Cerebellar nuclear complex (tissue), 1 donor: ENCODE measurements around the gene MBD3L2B.
"Not testable (repeated sequence)": the region's sequence is repeated elsewhere in the genome, so short reads cannot be mapped to it uniquely, and the experiment has no call there.

Source experiments
- DNase-seq, 2 experiments: peaks; one replicate each; lab custom pipeline; 2025; lab: John Stamatoyannopoulos, UW

Gene MBD3L2B

DNA sequence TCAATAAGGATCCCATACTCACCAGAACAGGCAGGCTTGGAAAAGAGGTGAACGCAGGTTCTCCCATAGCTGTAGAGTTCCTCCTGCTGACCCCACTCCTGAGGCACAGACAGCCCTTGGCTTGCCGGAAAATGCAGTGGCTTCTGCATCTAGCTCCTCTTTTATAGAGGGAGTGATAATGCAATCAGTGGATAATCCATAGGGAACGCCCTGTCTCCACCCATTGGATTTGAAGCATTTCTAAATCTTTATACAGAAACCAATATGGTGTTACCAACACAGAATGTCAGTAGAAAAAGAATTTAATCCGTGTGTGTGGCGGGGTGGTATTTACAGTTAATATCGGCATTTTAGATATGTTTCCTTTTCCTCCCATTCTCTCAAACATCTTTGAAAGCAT lies at the start of gene MBD3L2B:
TSS of gene MBD3L2B (minus strand) at position 101 of the 400 bp plus-strand sequence. CDS start at position 67, 34 bp downstream.
- not testable (repeated sequence) for DNase-seq

DNA sequence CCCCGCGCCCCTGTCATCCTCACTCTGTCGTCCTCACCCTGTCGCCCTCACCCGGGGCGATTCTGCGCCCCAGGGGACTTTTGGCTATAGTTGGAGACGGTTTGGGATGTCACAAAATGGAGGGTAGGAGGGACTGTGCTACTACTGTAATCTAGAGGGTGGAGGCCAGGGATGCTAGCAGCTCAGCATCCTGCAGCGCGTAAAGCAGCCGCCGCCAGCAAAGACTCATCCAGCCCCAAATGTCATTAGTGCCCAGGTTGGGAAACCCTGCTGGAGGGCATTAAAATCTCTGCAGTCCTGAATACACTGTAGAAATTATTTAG lies 48.6 kb upstream of the MBD3L2B start:
- no peak for DNase-seq

DNA sequence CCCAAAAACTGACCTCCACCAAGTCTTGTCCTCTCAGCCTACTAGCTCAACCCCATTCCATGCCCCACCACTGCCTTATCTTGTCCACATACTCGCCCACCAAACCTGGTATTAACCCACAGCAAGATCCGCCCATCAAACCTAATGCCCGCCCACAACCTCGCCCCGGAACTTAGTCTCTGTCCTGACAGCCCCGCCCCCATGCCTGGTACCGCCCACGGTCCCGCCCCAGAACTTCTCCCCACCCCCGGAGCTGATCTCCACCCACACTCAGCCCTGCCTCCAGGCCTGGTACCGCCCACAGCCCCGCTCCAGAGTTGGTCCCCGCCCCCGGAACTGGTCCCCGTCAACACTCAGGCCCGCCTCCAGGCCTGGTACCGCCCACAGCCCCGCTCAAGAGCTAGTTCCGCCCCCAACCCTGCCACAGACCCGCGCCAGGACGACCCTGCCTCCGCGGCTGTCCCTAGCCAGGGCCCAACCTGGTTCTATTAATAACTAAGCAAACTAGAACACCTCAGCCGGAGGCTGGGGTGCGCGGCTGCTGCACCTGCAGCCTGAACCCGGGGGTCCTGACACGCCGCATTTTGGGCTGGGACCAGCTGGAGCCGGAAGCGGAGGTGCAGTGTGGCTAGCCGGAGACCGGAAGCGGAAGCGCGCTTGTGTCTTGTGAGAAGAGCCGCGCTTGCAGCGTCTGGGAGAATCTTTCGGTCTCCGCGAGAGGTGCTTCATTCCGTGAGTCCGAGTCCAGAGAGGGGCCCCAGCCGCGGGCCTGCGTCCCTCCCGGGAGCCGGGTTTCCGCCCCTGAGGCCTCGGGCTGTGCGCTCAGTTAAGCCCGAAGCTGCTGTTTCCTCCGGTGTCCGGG lies 48.0 kb upstream of the MBD3L2B start, which contains the start of gene ZNF557:
TSS of gene ZNF557 (plus strand) at position 662 of the 862 bp plus-strand sequence. CDS start 5,372 bp downstream, outside the sequence.
- peak; percentile 83 for DNase-seq

DNA sequence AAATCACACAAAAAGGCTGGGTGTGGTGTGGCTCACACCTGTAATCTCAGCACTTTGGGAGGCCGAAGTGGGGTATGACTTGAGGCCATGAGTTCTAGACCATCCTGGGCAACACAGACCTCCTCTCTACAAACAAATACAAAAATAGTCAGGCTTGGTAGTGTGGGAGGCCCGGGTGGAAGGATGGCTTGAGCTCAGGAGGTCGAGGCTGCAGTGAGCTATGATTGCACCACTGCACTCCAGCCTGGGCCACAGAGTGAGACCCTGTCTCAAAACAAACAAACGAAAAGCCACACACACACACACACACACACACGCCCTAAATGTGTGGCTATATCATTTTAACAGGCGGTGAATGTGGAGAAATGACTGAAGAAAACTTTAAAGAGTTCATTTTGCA lies 47.4 kb upstream of the MBD3L2B start:
- DNase-seq, result no peak

DNA sequence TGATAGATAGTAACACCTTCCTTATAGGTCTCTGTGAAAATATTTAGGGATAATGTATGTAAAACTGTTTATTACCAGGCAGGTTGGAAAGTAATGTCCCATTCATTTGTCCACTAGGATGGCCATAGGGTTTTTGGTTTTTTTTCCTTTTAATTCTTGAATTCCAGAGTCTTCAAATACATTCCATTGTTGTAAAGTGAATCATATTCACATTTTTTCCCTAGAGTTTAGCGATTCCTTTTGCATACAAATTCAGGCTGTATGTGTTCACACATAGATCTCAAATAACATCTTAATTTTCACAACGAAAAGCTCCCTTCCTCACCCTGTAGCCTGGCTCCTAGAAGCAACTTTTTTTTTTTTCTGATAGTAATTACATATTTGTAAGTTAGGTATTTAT lies 46.5 kb upstream of the MBD3L2B start:
- no peak for DNase-seq

DNA sequence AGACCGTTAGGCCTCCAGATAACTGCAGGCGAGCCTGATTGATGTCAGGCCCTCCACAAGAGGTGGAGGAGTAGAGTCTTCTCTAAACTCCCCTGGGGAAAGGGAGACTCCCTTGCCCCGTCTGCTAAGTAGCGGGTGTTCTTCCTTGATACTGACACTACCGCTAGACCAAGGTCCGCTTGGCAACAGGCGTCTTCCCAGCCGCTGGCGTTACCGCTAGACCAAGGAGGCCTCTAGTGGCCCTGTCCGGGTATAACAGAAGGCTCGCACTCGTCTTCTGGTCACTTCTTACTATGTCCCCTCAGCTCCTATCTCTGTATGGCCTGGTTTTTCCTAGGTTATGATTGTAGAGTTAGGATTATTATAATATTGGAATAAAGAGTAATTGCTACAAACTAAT lies 45.9 kb upstream of the MBD3L2B start:
- not testable (repeated sequence) for DNase-seq

DNA sequence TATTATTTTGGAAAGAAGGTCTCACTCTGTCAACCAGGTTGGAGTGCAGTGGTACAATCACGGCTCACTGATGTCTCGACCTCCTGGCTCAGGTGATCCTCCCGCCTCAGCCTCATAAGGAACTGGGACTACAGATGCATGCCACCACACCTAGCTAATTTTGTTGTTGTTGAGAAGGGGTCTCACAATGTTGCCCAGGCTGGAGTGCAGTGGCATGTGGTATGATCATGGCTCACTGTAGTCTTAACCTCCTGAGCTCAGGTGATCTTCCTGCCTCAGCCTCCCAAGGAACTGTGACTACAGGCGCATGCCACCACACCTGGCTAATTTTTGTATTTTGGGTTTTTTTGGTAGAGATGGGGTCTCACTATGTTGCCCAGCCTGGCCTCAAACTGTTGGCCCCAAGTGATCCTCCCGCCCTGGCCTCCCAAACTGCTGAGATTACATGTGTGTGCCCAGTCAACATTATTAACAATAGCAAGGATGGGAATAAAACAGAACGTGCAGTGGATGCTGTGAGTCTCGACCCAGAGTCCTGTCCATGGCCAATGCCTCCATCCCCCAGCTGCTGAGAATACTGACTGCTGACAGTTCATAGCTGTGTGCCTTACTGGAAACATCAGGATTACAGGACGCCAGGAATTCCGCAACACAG lies 42.7 kb upstream of the MBD3L2B start:
- DNase-seq, result no peak

DNA sequence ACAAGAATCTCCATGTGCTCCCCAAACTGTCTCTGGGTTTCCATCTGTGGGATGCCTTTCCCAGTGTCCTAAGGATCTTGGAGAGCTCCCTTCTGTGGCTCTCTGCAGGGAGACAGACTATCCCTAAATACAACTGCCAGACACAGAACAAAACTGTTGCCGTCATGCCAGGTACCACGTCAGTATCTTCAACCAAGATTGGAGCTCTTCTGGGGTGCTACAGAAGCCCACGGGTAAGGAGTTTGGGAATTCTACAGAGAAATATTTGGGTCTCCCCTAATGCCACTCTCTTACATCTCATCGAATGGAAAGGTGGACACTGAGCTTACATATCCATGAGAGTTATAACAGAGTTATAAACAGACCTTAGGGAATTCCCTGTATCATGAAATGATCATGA lies 42.1 kb upstream of the MBD3L2B start:
- no peak for DNase-seq

DNA sequence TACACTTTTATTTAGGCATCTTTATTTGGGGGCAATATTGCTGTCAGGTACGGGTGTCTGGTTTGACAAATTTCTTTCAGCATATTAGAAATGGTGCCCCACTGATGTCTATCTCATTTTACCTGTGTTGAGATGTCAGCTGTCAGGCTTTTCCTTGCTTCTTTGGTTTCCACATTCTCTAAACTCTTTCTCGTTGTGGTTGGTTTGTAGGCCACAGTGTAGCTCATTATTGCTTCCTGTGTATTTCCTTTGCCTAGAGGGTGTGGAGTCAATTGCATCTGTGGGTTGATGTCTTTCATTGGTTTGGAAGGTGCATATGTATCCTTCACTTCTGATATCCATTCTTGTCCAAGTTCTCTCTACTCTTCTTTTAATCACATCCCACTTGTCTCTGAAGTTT lies 38.7 kb upstream of the MBD3L2B start:
- not testable (repeated sequence) for DNase-seq

DNA sequence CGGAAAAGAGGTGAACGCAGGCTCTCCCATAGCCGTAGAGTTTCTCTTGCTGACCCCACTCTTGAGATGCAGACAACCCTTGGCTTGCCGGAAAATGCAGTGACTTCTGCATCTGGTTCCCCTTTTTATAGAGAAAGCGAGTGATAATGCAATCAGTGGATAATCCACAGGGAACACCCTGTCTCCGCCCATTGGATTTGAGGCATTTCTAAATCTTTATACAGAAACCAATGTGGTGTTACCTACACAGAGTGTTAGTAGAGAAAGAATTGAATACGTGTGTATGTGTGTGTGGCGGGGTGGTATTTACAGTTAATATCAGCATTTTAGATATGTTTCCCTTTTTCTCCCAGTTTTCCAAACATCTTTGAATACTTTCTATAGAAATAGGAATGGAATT lies 37.3 kb upstream of the MBD3L2B start, which contains the start of gene MBD3L3:
TSS of gene MBD3L3 (minus strand) at position 101 of the 400 bp plus-strand sequence. CDS start at position 30, 71 bp downstream.
- DNase-seq, result not testable (repeated sequence)

DNA sequence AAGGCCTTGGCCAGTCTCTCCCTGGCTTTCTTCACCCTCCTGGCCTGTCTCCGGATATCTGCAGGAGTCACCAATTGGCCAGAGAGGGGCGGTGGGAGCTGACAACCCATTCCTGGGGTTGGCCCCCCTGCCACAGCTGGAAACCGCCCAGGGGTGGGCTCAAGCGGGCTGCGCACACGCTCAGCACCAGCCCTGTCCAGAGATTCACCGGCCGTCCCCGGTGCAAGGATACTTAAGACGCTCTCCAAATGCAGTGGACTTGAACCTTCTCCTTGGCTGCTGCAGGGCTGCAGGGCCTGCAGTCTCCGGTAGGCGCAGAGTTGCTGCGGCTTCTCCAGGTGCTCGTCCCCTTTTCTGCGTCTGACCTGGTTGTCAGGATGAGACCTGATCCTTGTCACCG lies 35.1 kb upstream of the MBD3L2B start:
- not testable (repeated sequence) for DNase-seq

DNA sequence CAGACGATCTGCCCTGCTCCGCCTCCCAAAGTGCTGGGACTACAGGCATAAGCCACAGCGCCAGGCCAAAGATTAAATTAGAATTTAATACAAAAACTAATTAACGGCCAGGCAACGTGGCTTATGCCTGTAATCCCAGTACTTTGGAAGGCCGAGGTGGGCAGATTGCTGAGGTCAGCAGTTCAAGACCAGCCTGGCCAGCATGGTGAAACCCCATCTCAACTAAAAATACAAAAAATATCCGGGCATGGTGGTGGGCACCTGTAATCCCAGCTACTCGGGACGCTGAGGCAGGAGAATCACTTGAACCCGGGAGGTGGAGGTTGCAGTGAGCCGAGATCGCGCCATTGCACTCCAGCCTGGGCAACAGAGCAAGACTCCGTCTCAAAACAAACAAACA lies 34.4 kb upstream of the MBD3L2B start:
- DNase-seq, result not testable (repeated sequence)

DNA sequence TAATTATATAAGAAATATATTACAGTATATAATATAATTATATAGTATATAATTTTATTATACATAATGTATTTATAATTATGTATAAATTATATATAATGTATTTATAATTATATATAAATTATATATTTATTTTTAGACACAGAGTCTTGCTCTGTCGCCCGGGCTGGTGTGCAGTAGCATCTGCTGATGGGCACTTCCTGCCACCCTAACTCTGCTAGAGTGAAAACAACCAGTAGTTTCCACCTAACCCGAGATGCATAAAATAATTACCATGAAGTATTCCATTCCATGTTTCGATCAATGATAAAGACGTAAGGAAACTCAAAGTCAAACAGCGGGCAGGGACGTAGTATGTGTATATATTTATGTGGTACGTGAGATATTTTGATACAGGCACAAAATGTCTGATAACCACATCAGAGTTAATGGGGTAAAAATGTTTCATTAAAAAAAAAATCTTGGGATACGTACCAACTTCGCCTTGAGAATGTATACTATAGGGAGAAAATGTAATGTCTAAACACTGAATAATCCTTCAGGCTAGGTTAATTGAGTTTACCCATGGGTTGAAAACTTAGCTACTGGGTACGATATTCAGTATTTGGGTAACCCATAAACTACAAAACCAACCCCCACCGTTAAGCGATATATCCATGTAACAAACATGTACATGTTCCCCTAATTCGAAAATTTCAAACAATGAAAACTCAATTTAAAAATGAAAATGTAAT lies 33.6 kb upstream of the MBD3L2B start:
- not testable (repeated sequence) for DNase-seq

DNA sequence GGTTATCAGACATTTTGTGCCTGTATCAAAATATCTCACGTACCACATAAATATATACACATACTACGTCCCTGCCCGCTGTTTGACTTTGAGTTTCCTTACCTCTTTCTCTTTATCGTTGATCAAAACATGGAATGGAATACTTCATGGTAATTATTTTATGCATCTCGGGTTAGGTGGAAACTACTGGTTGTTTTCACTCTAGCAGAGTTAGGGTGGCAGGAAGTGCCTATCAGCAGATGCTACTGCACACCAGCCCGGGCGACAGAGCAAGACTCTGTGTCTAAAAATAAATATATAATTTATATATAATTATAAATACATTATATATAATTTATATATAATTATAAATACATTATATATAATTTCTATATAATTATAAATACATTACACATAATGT lies 31.7 kb upstream of the MBD3L2B start:
- not testable (repeated sequence) for DNase-seq

DNA sequence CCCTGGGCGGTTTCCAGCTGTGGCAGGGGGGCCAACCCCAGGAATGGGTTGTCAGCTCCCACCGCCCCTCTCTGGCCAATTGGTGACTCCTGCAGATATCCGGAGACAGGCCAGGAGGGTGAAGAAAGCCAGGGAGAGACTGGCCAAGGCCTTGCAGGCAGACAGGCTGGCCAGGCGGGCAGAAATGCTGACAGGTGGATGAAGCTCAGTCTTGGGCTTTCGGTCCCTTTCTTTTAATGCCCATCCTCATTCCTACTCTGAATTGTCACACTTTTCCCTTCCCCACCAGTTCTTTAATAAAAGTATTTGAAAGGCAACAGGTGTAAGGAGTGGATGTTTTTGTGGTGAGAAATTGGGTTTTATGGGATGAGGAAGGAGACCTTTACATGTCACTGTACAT lies 30.2 kb upstream of the MBD3L2B start:
- DNase-seq, result not testable (repeated sequence)

DNA sequence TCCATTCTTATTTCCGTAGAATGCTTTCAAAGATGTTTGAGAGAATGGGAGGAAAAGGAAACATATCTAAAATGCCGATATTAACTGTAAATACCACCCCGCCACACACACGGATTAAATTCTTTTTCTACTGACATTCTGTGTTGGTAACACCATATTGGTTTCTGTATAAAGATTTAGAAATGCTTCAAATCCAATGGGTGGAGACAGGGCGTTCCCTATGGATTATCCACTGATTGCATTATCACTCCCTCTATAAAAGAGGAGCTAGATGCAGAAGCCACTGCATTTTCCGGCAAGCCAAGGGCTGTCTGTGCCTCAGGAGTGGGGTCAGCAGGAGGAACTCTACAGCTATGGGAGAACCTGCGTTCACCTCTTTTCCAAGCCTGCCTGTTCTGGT lies 27.8 kb upstream of the MBD3L2B start, which contains the start of gene MBD3L2:
TSS of gene MBD3L2 (plus strand) at position 301 of the 400 bp plus-strand sequence. CDS start at position 354, 53 bp downstream.
- not testable (repeated sequence) for DNase-seq

DNA sequence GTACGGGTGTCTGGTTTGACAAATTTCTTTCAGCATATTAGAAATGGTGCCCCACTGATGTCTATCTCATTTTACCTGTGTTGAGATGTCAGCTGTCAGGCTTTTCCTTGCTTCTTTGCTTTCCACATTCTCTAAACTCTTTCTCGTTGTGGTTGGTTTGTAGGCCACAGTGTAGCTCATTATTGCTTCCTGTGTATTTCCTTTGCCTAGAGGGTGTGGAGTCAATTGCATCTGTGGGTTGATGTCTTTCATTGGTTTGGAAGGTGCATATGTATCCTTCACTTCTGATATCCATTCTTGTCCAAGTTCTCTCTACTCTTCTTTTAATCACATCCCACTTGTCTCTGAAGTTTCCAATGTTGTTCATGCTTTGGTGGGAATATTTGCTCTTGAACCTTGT lies 20.3 kb upstream of the MBD3L2B start:
- not testable (repeated sequence) for DNase-seq

DNA sequence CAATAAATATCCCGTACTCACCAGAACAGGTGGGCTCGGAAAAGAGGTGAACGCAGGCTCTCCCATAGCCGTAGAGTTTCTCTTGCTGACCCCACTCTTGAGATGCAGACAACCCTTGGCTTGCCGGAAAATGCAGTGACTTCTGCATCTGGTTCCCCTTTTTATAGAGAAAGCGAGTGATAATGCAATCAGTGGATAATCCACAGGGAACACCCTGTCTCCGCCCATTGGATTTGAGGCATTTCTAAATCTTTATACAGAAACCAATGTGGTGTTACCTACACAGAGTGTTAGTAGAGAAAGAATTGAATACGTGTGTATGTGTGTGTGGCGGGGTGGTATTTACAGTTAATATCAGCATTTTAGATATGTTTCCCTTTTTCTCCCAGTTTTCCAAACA lies 18.8 kb upstream of the MBD3L2B start, which contains the start of gene MBD3L4:
TSS of gene MBD3L4 (minus strand) at position 101 of the 400 bp plus-strand sequence. CDS start at position 66, 35 bp downstream.
- DNase-seq, result not testable (repeated sequence)

DNA sequence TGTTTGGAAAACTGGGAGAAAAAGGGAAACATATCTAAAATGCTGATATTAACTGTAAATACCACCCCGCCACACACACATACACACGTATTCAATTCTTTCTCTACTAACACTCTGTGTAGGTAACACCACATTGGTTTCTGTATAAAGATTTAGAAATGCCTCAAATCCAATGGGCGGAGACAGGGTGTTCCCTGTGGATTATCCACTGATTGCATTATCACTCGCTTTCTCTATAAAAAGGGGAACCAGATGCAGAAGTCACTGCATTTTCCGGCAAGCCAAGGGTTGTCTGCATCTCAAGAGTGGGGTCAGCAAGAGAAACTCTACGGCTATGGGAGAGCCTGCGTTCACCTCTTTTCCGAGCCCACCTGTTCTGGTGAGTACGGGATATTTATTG lies 9.0 kb upstream of the MBD3L2B start, which contains the start of gene MBD3L5:
TSS of gene MBD3L5 (plus strand) at position 301 of the 400 bp plus-strand sequence. CDS start at position 335, 34 bp downstream.
- not testable (repeated sequence) for DNase-seq

DNA sequence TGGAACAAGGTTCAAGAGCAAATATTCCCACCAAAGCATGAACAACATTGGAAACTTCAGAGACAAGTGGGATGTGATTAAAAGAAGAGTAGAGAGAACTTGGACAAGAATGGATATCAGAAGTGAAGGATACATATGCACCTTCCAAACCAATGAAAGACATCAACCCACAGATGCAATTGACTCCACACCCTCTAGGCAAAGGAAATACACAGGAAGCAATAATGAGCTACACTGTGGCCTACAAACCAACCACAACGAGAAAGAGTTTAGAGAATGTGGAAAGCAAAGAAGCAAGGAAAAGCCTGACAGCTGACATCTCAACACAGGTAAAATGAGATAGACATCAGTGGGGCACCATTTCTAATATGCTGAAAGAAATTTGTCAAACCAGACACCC lies 7.6 kb upstream of the MBD3L2B start:
- DNase-seq, result not testable (repeated sequence)

DNA sequence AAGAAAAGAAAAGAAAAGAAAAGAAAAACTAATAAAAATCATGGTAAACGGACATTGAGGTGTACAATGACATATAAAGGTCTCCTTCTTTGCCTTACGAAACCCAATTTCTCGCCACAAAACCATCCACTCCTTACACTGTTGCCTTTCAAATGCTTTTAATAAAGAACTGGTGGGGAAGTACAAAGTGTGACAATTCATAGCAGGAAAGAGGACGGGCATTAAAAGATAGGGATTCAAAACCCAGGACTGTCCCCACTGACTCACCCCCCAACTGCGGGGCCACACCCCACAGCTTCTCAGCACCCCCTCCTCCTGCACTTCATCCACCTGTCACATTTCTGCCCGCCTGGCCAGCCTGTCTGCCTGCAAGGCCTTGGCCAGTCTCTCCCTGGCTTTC lies 2.4 kb downstream of the MBD3L2B start:
- no peak for DNase-seq

DNA sequence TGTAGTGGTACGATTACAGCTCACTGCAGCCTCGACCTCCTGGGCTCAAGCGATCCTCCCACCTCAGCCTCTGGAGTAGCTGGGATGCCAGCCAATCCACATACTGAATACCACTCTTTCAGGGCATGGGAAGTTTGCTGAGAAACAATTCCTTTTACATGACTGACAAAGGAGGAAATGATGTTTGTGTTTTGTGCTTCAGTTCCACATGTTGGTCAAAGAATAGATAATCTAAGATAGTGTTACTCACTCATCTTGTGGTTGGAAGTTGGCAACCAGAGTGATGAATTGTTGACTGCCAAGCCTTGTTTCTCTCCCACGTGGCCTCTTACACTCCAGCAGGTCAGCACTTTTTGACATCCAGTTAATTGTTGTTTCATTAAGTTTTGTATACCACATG lies 7.6 kb downstream of the MBD3L2B start:
- no peak for DNase-seq
